GM23338 (cell line): ENCODE results near the gene DYNLT3. TPM values are rescaled to one million over a fixed set of nuclear protein-coding genes. Genes with fewer than 3 reads are reported as not detected.

Experiments used
- ATAC-seq: fragments of 200-7000 bp; cut with Tn5 transposase; 3 replicates; pipeline ENCODE4 v1.9.1; 2020
- DNase-seq: peaks from one replicate; pipeline ENCODE4 v3.0.0-alpha.2; 2015; ENCODE audit warnings: low spot score
- H2AFZ ChIP-seq: fragments of 200-600 bp; sonication (generic); 2 replicates; pipeline ENCODE4 v1.8.0; 2016; ENCODE audit warnings: antibody characterized with exemption, mild to moderate bottlenecking, moderate library complexity
- H3F3A ChIP-seq: fragments of 200-600 bp; sonication (generic); replicated peaks from 2 replicates; pipeline ENCODE4 v1.8.0; 2017; ENCODE audit warnings: antibody characterized with exemption, mixed run types, low read depth
- H3K27ac ChIP-seq: fragments of 200-600 bp; sonication (generic); 2 replicates; pipeline ENCODE4 v1.6.1; 2016; ENCODE audit warnings: low read depth
- H3K27me3 ChIP-seq: fragments of 200-600 bp; sonication (generic); 2 replicates; pipeline ENCODE4 v1.8.0; 2016; ENCODE audit warnings: mild to moderate bottlenecking, mixed run types, moderate library complexity; ENCODE audit not compliant: insufficient read depth
- H3K36me3 ChIP-seq: fragments of 200-600 bp; sonication (generic); 2 replicates; pipeline ENCODE4 v1.8.0; 2016; ENCODE audit warnings: mild to moderate bottlenecking; ENCODE audit not compliant: insufficient read depth
- H3K4me1 ChIP-seq: fragments of 200-600 bp; sonication (generic); 2 replicates; pipeline ENCODE4 v1.8.0; 2016; ENCODE audit warnings: mild to moderate bottlenecking, moderate library complexity; ENCODE audit not compliant: insufficient read depth
- H3K4me2 ChIP-seq: fragments of 200-600 bp; sonication (generic); 2 replicates; pipeline ENCODE4 v1.7.1; 2017; ENCODE audit warnings: mixed run types
- H3K4me3 ChIP-seq: fragments of 200-600 bp; sonication (generic); 2 replicates; pipeline ENCODE4 v1.6.1; 2016; ENCODE audit warnings: mixed run types
- H3K79me2 ChIP-seq: fragments of 200-600 bp; sonication (generic); replicated peaks from 2 replicates; pipeline ENCODE4 v1.8.0; 2017; ENCODE audit warnings: mild to moderate bottlenecking; ENCODE audit not compliant: insufficient read depth
- H3K9me2 ChIP-seq: fragments of 200-600 bp; sonication (generic); 2 replicates; pipeline ENCODE4 v1.8.0; 2017; ENCODE audit not compliant: insufficient read depth
- H4K20me1 ChIP-seq: fragments of 200-600 bp; sonication (generic); replicated peaks from 2 replicates; pipeline ENCODE4 v1.8.0; 2017; ENCODE audit warnings: mild to moderate bottlenecking; ENCODE audit not compliant: insufficient read depth
- H3K27ac Mint-ChIP-seq: 2 replicates; pipeline ENCODE4 v1.8.0; 2020; ENCODE audit warnings: inconsistent platforms, mild to moderate bottlenecking, moderate library complexity, mixed read lengths
- H3K27me3 Mint-ChIP-seq: 3 replicates; pipeline ENCODE4 v1.8.0; 2022; ENCODE audit warnings: low read depth, mild to moderate bottlenecking, moderate library complexity, mixed read lengths, inconsistent platforms; ENCODE audit not compliant: insufficient read depth, poor library complexity
- H3K36me3 Mint-ChIP-seq: 3 replicates; pipeline ENCODE4 v1.8.0; 2021; ENCODE audit warnings: low read depth, mild to moderate bottlenecking, inconsistent platforms, moderate library complexity, mixed read lengths
- H3K4me1 Mint-ChIP-seq: 3 replicates; pipeline ENCODE4 v1.8.0; 2020; ENCODE audit warnings: mild to moderate bottlenecking, inconsistent platforms, mixed read lengths
- H3K4me3 Mint-ChIP-seq: 3 replicates; pipeline ENCODE4 v1.8.0; 2021; ENCODE audit warnings: moderate library complexity, mild to moderate bottlenecking, inconsistent platforms, mixed read lengths
- H3K9me3 Mint-ChIP-seq: 3 replicates; pipeline ENCODE4 v1.8.0; 2020; ENCODE audit warnings: moderate library complexity, mild to moderate bottlenecking, inconsistent platforms, mixed read lengths
- CREB1 ChIP-seq: fragments of 250-450 bp; sonication (Bioruptor Pico); IDR thresholded peaks from 2 replicates; pipeline ENCODE4 v1.5.0; 2020; ENCODE audit warnings: low read depth, mild to moderate bottlenecking, moderate library complexity
- ETS1 ChIP-seq: IDR thresholded peaks from 2 replicates; pipeline ENCODE4 v1.6.1; 2016; ENCODE audit warnings: antibody characterized with exemption
- EZH2phosphoT487 ChIP-seq: fragments of 200-600 bp; sonication (generic); IDR thresholded peaks from one replicate; pipeline ENCODE4 v1.8.1; 2018; ENCODE audit warnings: antibody characterized with exemption; ENCODE audit not compliant: unreplicated experiment
- POLR2AphosphoS5 ChIP-seq: IDR thresholded peaks from 2 replicates; pipeline ENCODE4 v1.6.1; 2016; ENCODE audit warnings: antibody characterized with exemption, low read depth
- STAT1 ChIP-seq: IDR thresholded peaks from one replicate; pipeline ENCODE4 v1.6.1; 2016; ENCODE audit warnings: antibody characterized with exemption; ENCODE audit not compliant: unreplicated experiment
- ZNF114 ChIP-seq: fragments of 250-450 bp; sonication (Bioruptor Pico); IDR thresholded peaks from 2 replicates; pipeline ENCODE4 v1.5.0; 2020; ENCODE audit warnings: mild to moderate bottlenecking, moderate library complexity
- ZNF331 ChIP-seq: fragments of 250-450 bp; sonication (Bioruptor Pico); IDR thresholded peaks from 2 replicates; pipeline ENCODE4 v1.5.0; 2020; ENCODE audit warnings: low read depth, mild to moderate bottlenecking, moderate library complexity
- polyA plus RNA-seq: library from polyadenylated mRNA; unstranded; fragments of >200 nt; fragmentation: Nextera tagmentation; extraction: Ambion mirVana; gene quantifications from 2 replicates; pipeline ENCODE4 v1.2.1, GENCODE V29; 2016
- total RNA-seq: library from RNA; depleted of rRNA; stranded (reverse); fragments of >200 nt; shearing (Covaris generic); gene quantifications from 2 replicates; pipeline ENCODE4 v1.2.3, GENCODE V29; 2014
- TF ChIP-seq, protein P1 (sequence below): IDR thresholded peaks from one replicate; pipeline ENCODE4 v1.6.1; 2018; ENCODE audit warnings: antibody characterized with exemption; ENCODE audit not compliant: unreplicated experiment
- TF ChIP-seq, protein P2 (sequence below), 2 experiments: fragments of 200-600 bp in 1 of 2; sonication (generic) in 1 of 2; conservative IDR thresholded peaks; 2 replicates each; pipeline versions ENCODE4 v1.5.1 to v1.6.1; 2016 to 2017; ENCODE audit warnings: antibody characterized with exemption in 2 of 2, low read depth in 2 of 2, mild to moderate bottlenecking in 2 of 2, moderate library complexity in 1 of 2

DYNLT3 gene
- total and polyA plus RNA-seq, 2 experiments from 2014 or later: 6.5 to 8.1 TPM

DNA sequence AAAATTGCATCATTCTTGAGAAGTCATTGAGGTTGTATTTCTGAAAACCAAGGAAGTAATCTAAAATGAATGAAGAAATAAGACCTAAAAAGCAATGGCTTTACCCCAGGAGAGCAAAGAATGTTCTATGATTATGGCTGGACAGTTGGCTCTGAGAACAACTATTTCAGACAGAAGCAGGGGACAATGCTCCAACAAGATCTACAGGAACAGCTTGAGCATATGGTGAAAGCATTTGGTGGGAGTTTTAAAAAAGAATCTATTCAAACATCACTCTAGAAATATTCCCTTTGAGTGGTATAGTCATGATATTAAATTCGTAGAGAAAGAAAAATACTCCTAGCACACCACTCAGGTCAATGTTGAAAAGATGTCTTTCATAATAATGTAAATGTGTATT lies 26.7 kb downstream of the DYNLT3 start:
- Mint-ChIP-seq H3K9me3 (no peaks in the 10 kb centered on the region), H3K36me3 (no peaks in the 10 kb centered on the region), H3K27me3 (no peaks in the 10 kb centered on the region), H3K4me3 (no peak overlapping the region), H3K4me1 (peaks cover 5% of the 10 kb centered on the region; the same call in 1 of the 3 replicates), H3K27ac (no peak overlapping the region)
- DNase-seq: no peak
- Histone ChIP-seq H3K4me3 (no peak overlapping the region), H3K27ac (no peak overlapping the region), H3K4me1 (no peaks in the 10 kb centered on the region), H3K36me3 (no peaks in the 10 kb centered on the region), H2AFZ (no peak overlapping the region), H3K27me3 (no peaks in the 10 kb centered on the region), H4K20me1 (no peaks in the 10 kb centered on the region), H3F3A (no peaks in the 10 kb centered on the region), H3K9me2 (no peaks in the 10 kb centered on the region), H3K4me2 (no peak overlapping the region), H3K79me2 (no peaks in the 10 kb centered on the region)
- TF ChIP-seq, protein P1, sequence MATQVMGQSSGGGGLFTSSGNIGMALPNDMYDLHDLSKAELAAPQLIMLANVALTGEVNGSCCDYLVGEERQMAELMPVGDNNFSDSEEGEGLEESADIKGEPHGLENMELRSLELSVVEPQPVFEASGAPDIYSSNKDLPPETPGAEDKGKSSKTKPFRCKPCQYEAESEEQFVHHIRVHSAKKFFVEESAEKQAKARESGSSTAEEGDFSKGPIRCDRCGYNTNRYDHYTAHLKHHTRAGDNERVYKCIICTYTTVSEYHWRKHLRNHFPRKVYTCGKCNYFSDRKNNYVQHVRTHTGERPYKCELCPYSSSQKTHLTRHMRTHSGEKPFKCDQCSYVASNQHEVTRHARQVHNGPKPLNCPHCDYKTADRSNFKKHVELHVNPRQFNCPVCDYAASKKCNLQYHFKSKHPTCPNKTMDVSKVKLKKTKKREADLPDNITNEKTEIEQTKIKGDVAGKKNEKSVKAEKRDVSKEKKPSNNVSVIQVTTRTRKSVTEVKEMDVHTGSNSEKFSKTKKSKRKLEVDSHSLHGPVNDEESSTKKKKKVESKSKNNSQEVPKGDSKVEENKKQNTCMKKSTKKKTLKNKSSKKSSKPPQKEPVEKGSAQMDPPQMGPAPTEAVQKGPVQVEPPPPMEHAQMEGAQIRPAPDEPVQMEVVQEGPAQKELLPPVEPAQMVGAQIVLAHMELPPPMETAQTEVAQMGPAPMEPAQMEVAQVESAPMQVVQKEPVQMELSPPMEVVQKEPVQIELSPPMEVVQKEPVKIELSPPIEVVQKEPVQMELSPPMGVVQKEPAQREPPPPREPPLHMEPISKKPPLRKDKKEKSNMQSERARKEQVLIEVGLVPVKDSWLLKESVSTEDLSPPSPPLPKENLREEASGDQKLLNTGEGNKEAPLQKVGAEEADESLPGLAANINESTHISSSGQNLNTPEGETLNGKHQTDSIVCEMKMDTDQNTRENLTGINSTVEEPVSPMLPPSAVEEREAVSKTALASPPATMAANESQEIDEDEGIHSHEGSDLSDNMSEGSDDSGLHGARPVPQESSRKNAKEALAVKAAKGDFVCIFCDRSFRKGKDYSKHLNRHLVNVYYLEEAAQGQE: no peak
- no peak for TF ChIP-seq STAT1
- TF ChIP-seq, protein P2, sequence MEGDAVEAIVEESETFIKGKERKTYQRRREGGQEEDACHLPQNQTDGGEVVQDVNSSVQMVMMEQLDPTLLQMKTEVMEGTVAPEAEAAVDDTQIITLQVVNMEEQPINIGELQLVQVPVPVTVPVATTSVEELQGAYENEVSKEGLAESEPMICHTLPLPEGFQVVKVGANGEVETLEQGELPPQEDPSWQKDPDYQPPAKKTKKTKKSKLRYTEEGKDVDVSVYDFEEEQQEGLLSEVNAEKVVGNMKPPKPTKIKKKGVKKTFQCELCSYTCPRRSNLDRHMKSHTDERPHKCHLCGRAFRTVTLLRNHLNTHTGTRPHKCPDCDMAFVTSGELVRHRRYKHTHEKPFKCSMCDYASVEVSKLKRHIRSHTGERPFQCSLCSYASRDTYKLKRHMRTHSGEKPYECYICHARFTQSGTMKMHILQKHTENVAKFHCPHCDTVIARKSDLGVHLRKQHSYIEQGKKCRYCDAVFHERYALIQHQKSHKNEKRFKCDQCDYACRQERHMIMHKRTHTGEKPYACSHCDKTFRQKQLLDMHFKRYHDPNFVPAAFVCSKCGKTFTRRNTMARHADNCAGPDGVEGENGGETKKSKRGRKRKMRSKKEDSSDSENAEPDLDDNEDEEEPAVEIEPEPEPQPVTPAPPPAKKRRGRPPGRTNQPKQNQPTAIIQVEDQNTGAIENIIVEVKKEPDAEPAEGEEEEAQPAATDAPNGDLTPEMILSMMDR (conservative IDR thresholded peaks at IDR 0.05; ENCODE audit: low read depth in 2 of 2): no peak
- TF ChIP-seq ZNF331 (CRISPR knock-in tag): no peak
- no peak for TF ChIP-seq ZNF114 (CRISPR knock-in tag)
- no peak for TF ChIP-seq POLR2AphosphoS5
- no peak for TF ChIP-seq EZH2phosphoT487
- no peak for ATAC-seq

GRCh38 chrX:37818031-37818430 lies 29.3 kb downstream of the DYNLT3 start:
- no peaks in the 10 kb centered on the region for H3K79me2 ChIP-seq
- no peaks in the 10 kb centered on the region for H3K27me3 ChIP-seq
- no peak overlapping the region for H2AFZ ChIP-seq
- no peak overlapping the region for H3K4me3 ChIP-seq
- no peak overlapping the region for H3K27ac ChIP-seq
- H3K27ac Mint-ChIP-seq: no peak overlapping the region
- H3K9me2 ChIP-seq: no peaks in the 10 kb centered on the region
- H4K20me1 ChIP-seq: no peaks in the 10 kb centered on the region
- H3K4me1 ChIP-seq: no peaks in the 10 kb centered on the region
- H3K27me3 Mint-ChIP-seq: no peaks in the 10 kb centered on the region
- no peak for DNase-seq
- H3K36me3 Mint-ChIP-seq: no peaks in the 10 kb centered on the region
- H3K4me1 Mint-ChIP-seq: no peaks in the 10 kb centered on the region
- no peak overlapping the region for H3K4me2 ChIP-seq
- H3F3A ChIP-seq: no peaks in the 10 kb centered on the region
- no peaks in the 10 kb centered on the region for H3K9me3 Mint-ChIP-seq
- no peak for ATAC-seq
- H3K4me3 Mint-ChIP-seq: no peak overlapping the region
- H3K36me3 ChIP-seq: no peaks in the 10 kb centered on the region
- TF ChIP-seq, protein P1: no peak
- TF ChIP-seq CREB1 (CRISPR knock-in tag): no peak
- no peak for TF ChIP-seq ETS1
